ENCODE data around the gene TSPO2.

The TSPO2 gene

GRCh38 chr6:41056768-41057490 lies 14.7 kb downstream of the TSPO2 start:
- DNase-seq (ENCODE audit: low spot score), result no peak
- TF ChIP-seq CTCF (IDR thresholded peaks at IDR 0.05; ENCODE audit: borderline replicate concordance, control extremely low read depth, extremely low read depth, insufficient read depth, missing control alignments), result no peak
- in situ Hi-C loops (cut with MboI; ENCODE audit: low sequenced_read_pairs, unreplicated experiment), result no loop called here

GRCh38 chr6:41058783-41059181 lies 16.5 kb downstream of the TSPO2 start:
- in situ Hi-C loops (cut with MboI; ENCODE audit: low sequenced_read_pairs, unreplicated experiment), result no loop called here
- TF ChIP-seq CTCF (IDR thresholded peaks at IDR 0.05; ENCODE audit: borderline replicate concordance, control extremely low read depth, extremely low read depth, insufficient read depth, missing control alignments), result no peak
- no peak for DNase-seq (ENCODE audit: low spot score)

- no peak for DNase-seq (ENCODE audit: low spot score)
- in situ Hi-C loops (cut with MboI; ENCODE audit: low sequenced_read_pairs, unreplicated experiment), result no loop called here
Observed at GRCh38 chr6:41059556-41059955, 17.3 kb downstream of the TSPO2 start.

GRCh38 chr6:41061196-41061726 lies 19.0 kb downstream of the TSPO2 start:
- DNase-seq (ENCODE audit: low spot score), result no peak
- no peak for TF ChIP-seq CTCF (IDR thresholded peaks at IDR 0.05; ENCODE audit: borderline replicate concordance, control extremely low read depth, extremely low read depth, insufficient read depth, missing control alignments)
- in situ Hi-C loops (cut with MboI; ENCODE audit: low sequenced_read_pairs, unreplicated experiment), result no loop called here

More at GRCh38 chr6:41059556-41059955, 17.3 kb downstream of the TSPO2 start:
- TF ChIP-seq CTCF (IDR thresholded peaks at IDR 0.05; ENCODE audit: borderline replicate concordance, control extremely low read depth, extremely low read depth, insufficient read depth, missing control alignments), result no peak

GRCh38 chr6:41062056-41062455 lies 19.8 kb downstream of the TSPO2 start:
- DNase-seq (ENCODE audit: low spot score), result no peak
- no peak for TF ChIP-seq CTCF (IDR thresholded peaks at IDR 0.05; ENCODE audit: borderline replicate concordance, control extremely low read depth, extremely low read depth, insufficient read depth, missing control alignments)

GRCh38 chr6:41063884-41064285 lies 21.6 kb downstream of the TSPO2 start:
- TF ChIP-seq CTCF (IDR thresholded peaks at IDR 0.05; ENCODE audit: borderline replicate concordance, control extremely low read depth, extremely low read depth, insufficient read depth, missing control alignments), result no peak
- in situ Hi-C loops (cut with MboI; ENCODE audit: low sequenced_read_pairs, unreplicated experiment), result no loop called here
- no peak for DNase-seq (ENCODE audit: low spot score)

More at GRCh38 chr6:41062056-41062455, 19.8 kb downstream of the TSPO2 start:
- in situ Hi-C loops (cut with MboI; ENCODE audit: low sequenced_read_pairs, unreplicated experiment), result no loop called here
